Endometrial microvascular endothelial cells (primary cell): Measurements from ENCODE around the gene CASTOR1. TPM values are rescaled to one million over a fixed set of nuclear protein-coding genes. Genes with fewer than 3 reads are reported as not detected.

Experiments used
- in situ Hi-C: cut with HindIII; loops from 2 replicates; pipeline ENCODE4 v1.10.0; 2017; ENCODE audit warnings: low sequenced_read_pairs, low pct_unique_long_range_greater_than_20kb; ENCODE audit errors: inconsistent ontology term
- total RNA-seq: library from RNA; depleted of rRNA; stranded (reverse); fragments of >200 nt; gene quantifications from one replicate; pipeline ENCODE4 v1.2.3, GENCODE V29; 2015; ENCODE audit errors: inconsistent ontology term

The CASTOR1 gene
- total RNA-seq, 1 donor from 2014 or later = 4.0 TPM

- in situ Hi-C loops = no loop called here
These were observed 14.9 kb downstream of the CASTOR1 start for GRCh38 chr22:30274437-30274812.

- in situ Hi-C loops = no loop called here
These were observed 15.4 kb downstream of the CASTOR1 start for GRCh38 chr22:30273711-30274436.

GRCh38 chr22:30272781-30273601 lies 16.3 kb downstream of the CASTOR1 start:
- in situ Hi-C loops = no loop called here

GRCh38 chr22:30270832-30271231 lies 18.5 kb downstream of the CASTOR1 start:
- in situ Hi-C loops = no loop called here

GRCh38 chr22:30268331-30268730 lies 21.0 kb downstream of the CASTOR1 start:
- in situ Hi-C loops = no loop called here

- in situ Hi-C loops = no loop called here
These were observed 21.7 kb downstream of the CASTOR1 start for GRCh38 chr22:30267382-30268302.

- in situ Hi-C loops = no loop called here
These were observed 22.6 kb downstream of the CASTOR1 start, which contains the start of gene OSM for GRCh38 chr22:30266445-30267381. Gene OSM (minus strand): TSS chr22:30266851. CDS start chr22:30266799, 52 bp downstream.

GRCh38 chr22:30265823-30266444 lies 23.4 kb downstream of the CASTOR1 start:
- in situ Hi-C loops = no loop called here

GRCh38 chr22:30265131-30265720 lies 24.1 kb downstream of the CASTOR1 start:
- in situ Hi-C loops = no loop called here

- in situ Hi-C loops = no loop called here
These were observed 25.4 kb downstream of the CASTOR1 start for GRCh38 chr22:30263883-30264282.

- in situ Hi-C loops = no loop called here
These were observed 26.2 kb downstream of the CASTOR1 start for GRCh38 chr22:30262917-30263741.

- in situ Hi-C loops = no loop called here
These were observed 27.2 kb downstream of the CASTOR1 start for GRCh38 chr22:30262112-30262511.

GRCh38 chr22:30261134-30261533 lies 28.2 kb downstream of the CASTOR1 start:
- in situ Hi-C loops = no loop called here

- in situ Hi-C loops = no loop called here
These were observed 28.6 kb downstream of the CASTOR1 start for GRCh38 chr22:30260682-30261081.

GRCh38 chr22:30260276-30260675 lies 29.0 kb downstream of the CASTOR1 start:
- in situ Hi-C loops = no loop called here

- in situ Hi-C loops = no loop called here
These were observed 35.0 kb downstream of the CASTOR1 start for GRCh38 chr22:30254314-30254713.
